RWPE1 (cell line): ENCODE results near the gene ERVFRD-1.
A peak's percentile ranks its signal among the peaks of the same experiment; 100 is the strongest.

ENCODE experiments used
- CTCF ChIA-PET: fragments of 350-600 bp; sonication (Branson Sonifier 250); formaldehyde crosslinking; extraction: SDS; loops from one replicate; lab custom pipeline; 2021; lab: Yijun Ruan, JAX
- POLR2A ChIA-PET: fragments of 400-600 bp; formaldehyde crosslinking; extraction: SDS; loops from one replicate; lab custom pipeline; 2020; ENCODE audit warnings: antibody characterized with exemption; ENCODE audit not compliant: low non-redundant PET; lab: Yijun Ruan, JAX
- DNase-seq: peaks from one replicate; pipeline ENCODE4 v3.0.0; 2012; ENCODE audit warnings: low spot score
- H3K27ac ChIP-seq: fragments of 450-650 bp; 2 replicates; pipeline ENCODE4 v1.5.1; 2017
- CTCF ChIP-seq: fragments of 450-650 bp; conservative IDR thresholded peaks from 2 replicates; pipeline ENCODE4 v1.5.1; 2017; ENCODE audit warnings: low read depth, mild to moderate bottlenecking

Gene ERVFRD-1

GRCh38 chr6:11149551-11149950, 38.0 kb upstream of the ERVFRD-1 start:
- ChIA-PET POLR2A (no interaction called here), CTCF (no interaction called here)
- H3K27ac ChIP-seq, result no peak overlapping the region
- DNase-seq, result no peak
- no peak for TF ChIP-seq CTCF

GRCh38 chr6:11146117-11146826, 34.7 kb upstream of the ERVFRD-1 start:
- no peak for TF ChIP-seq CTCF
- ChIA-PET CTCF (no interaction called here), POLR2A (no interaction called here)
- no peak for DNase-seq
- peak overlapping the region; percentile 53 for H3K27ac ChIP-seq

- DNase-seq, result peak; percentile 76
- no peak overlapping the region for H3K27ac ChIP-seq
- CTCF ChIA-PET, result interaction anchor here (0.6 to 2.5 kb wide), 8 partner anchors 118 to 432 kb away, joined by 3 to 17 read pairs (median 3); no protein-coding TSS in a partner anchor
- POLR2A ChIA-PET, result no interaction called here
- TF ChIP-seq CTCF, result peak; percentile 87
These were observed 32.9 kb upstream of the ERVFRD-1 start for GRCh38 chr6:11144393-11144851.

GRCh38 chr6:11143394-11144371, 32.2 kb upstream of the ERVFRD-1 start:
- DNase-seq, result peak; percentile 94
- TF ChIP-seq CTCF, result no peak
- H3K27ac ChIP-seq, result peak overlapping the region; percentile 74
- POLR2A ChIA-PET, result no interaction called here
- CTCF ChIA-PET, result interaction anchor here (0.6 to 2.5 kb wide), 9 partner anchors 118 to 432 kb away, joined by 3 to 17 read pairs (median 3); no protein-coding TSS in a partner anchor

GRCh38 chr6:11142296-11143027, 30.9 kb upstream of the ERVFRD-1 start:
- TF ChIP-seq CTCF, result no peak
- peak overlapping the region; percentile 54 for H3K27ac ChIP-seq
- ChIA-PET CTCF (interaction anchor here (0.5 to 2.5 kb wide), 3 partner anchors 26 to 354 kb away, joined by 3 to 17 read pairs (median 4); no protein-coding TSS in a partner anchor), POLR2A (no interaction called here)
- no peak for DNase-seq
